HG03571 (cell line): ENCODE data around the gene CHST9.
"Not testable (repeated sequence)": the region's sequence is repeated elsewhere in the genome, so short reads cannot be mapped to it uniquely, and the experiment has no call there.

Source experiments
- ATAC-seq: cut with Tn5 transposase; IDR thresholded peaks from one replicate; pipeline ENCODE4 v1.9.1; 2021; ENCODE audit not compliant: unreplicated experiment

The CHST9 gene

DNA sequence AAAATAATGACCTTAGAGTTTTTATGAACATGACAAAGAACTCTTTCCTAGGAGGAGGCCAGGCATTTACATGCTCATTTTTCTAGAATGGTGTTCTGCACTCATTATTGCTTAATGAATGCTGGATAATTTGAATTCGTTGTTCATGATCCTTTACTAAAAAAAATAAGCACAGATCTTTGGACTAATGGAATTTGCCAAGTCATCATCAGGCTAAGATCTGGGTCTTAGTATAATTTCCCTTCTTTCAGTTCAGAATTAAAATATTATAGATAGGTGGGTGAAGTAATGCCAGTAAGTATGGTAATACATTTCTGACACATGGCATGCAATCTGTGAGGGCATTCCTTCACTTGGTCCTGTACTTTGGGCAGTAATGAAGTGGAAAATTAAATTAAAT, 175.8 kb downstream of the CHST9 start:
- no peak for ATAC-seq

DNA sequence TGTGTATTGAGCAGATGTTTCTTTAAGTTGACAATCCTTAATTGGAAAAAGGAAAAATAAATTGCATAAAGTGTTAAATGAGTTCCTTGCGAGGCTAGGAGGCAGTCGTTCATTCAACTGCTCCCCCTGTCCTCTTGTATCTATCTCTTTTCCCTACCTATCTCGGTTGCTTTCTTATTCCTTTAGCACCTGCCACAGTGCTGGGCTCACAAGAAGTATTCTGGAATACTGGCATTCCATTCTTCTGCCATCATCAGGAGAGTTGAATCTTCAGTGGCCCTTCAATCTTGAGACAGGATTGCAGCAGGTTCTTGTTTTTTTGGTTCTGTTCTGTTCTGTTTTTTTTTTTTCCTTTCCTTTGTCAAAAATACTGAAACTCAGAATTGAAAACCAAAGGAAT, 176.5 kb downstream of the CHST9 start:
- ATAC-seq, result no peak

DNA sequence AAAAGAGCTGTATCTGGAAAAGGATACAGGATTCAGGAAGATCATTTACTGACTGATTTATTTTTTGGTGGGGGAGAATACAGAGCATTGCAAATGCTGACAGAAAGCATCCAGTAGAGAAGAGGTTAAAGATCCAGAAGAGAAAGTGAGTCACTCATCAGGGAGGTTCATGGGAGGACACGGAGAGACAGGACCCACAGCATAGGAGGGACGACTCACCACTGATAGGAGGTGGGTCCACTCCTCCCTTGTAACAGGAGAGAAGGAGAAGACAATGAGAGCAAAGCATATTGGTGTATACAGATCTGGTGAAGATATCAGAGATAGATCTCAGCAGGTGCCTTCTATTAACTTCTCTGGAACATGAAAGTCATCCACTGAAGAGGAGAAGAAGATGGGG, 177.2 kb downstream of the CHST9 start:
- ATAC-seq, result no peak

DNA sequence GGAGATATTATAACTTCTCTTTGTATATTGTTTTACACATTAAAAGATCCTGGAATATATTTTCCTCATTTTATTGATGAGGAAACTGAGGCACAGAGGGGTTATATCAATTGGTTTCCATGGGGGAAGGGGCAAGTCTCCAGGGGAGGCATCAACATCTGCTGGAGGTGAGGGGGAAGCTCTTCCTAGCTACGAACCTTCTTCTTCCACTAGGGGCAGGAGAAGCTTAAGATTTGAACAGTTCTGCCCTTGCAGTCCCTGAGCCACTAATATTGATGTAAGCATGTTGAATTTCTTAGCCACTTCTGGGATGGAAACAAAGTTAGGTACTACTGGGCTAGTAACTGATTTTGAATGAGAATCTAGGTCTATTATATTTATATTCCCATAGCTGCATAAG, 179.5 kb downstream of the CHST9 start:
- ATAC-seq, result no peak

DNA sequence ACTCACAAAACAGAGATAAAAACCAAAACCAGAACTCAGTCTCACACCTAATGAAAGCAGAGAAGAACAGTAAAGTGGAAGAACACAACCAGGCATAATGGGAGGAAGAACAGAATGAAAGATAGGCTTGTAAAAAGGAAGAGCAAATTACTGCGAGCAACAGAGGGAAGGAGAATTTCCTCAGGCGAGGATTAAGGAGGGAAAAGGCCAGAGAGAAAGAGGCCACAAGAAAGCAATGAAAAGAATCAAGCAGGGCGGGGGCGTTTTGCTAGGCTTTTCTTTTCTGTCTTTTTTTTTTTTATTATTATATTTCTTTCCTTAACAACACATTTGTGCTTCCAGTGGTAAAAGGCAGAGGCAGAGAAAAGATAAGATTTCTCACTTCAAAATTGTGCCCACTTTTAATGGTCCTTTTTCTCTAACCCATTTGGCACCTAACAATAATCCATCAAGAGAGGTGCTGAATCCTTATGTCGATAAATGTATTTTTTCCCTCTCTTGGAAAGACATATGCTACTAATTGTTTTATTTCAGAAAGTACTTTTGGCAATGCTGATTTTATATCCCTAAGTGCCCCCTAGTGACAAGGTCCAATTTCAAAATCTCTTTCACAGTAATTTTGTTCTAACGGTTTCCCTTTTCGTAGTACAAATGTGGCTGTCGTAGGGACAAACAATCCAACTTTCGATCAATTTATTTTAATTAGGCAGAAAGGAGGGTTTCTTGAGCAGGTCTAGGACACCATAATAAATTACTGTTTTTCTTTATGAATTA, 180.9 kb downstream of the CHST9 start:
- no peak for ATAC-seq

DNA sequence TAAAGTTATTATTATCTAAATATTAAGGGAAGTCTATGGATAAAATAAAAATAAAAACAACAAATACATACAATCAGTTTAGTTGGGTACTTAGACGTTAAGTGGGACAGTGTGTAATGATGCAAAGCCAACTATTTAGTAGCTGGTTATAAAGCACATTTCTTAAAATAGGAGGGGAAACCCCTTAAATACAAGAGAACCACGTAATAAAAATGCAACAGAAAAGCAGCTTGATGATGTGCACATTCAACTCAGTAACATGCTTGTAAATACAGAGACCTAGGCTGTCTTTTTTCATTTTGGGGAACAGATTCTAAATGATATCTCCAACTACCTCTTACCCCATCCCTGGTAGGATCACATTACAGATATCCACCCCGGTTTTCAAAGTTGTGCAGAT, 185.3 kb downstream of the CHST9 start:
- no peak for ATAC-seq

DNA sequence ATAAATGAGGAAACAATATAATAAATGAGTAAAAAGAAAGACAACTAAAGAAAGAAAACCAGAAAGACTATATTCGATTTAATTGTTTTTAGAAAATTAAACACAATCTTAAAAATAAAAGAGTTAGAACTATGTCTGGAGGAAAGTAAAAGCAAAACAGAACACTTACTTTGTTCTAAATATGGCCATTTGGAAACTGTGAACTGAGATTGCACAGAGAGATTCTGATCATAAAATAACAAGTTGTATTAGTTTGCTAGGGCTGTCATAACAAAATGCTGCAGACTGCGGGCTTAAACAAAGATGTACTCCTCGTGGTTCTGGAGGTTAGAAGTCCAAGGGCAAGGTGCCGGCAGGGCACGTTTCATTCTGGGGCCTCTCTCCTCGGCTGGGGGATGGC, 191.5 kb downstream of the CHST9 start:
- ATAC-seq, result no peak

DNA sequence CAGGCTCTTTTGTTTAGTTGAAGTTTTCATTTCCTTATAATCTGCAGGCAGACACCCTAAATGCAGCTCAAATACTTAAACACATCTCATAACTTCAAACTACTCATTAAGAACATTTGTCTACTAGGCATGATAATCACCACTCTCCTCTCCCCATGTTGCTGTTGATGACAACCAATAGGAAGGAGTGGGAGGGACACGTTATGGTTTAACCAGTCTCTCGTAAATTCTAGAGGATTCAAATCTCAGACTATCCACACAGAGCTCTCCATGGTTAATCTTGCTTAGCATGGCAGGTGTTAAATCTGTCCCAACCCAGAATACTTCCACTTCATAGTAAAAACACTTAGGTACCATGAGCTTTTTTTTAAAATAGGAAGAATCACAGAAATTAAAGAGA, 192.2 kb downstream of the CHST9 start:
- ATAC-seq, result no peak

DNA sequence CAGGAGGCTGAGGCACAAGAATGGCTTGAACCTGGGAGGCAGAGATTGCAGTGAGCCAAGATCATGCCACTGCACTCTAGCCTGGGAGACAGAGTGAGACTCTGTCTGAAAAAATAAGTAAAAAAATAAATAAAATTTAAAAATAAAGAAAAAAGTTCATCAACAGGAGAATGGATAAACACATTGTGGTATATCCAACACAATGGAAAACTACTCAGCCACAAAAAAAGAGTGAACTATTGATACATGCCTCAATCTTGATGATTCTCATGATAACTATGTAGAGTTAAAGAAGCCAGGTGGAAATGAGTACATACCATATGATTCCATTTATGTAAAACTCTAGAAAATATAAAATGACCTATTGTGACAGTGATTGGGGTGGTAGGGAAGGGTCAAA, 195.3 kb downstream of the CHST9 start:
- ATAC-seq, result no peak

DNA sequence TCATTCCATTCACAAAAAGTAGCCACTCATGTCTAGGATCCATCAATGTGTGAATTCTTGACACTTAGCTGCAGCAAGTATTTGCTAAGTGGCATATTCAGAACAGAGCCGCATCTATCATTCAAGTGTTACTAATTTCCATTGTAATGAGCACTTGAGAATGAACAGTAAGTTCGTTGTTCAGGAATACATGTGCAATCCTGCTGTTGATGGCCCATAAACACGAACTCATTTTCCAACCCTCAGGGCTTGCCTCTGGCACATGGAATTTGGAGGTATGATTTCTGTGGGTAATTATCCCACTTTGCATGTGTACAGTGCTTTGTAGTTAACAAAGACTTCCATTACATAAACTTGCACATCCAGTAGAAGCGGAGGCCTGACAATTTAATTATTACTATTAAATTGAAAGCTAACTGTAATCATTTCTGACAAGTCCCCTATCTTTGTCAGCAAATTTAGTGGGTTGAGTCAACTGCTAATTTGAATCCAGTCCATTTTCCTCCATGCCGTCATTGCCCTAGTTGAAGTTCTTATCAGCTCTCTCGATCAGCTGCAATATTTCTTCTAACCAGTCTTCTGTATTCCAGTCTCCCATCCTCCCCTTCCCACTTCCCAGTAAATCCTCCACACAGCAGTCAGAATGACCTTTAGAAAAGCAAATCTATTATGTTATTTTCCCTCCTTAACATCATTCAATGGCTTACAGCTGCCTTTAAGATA, 203.6 kb downstream of the CHST9 start:
- no peak for ATAC-seq

DNA sequence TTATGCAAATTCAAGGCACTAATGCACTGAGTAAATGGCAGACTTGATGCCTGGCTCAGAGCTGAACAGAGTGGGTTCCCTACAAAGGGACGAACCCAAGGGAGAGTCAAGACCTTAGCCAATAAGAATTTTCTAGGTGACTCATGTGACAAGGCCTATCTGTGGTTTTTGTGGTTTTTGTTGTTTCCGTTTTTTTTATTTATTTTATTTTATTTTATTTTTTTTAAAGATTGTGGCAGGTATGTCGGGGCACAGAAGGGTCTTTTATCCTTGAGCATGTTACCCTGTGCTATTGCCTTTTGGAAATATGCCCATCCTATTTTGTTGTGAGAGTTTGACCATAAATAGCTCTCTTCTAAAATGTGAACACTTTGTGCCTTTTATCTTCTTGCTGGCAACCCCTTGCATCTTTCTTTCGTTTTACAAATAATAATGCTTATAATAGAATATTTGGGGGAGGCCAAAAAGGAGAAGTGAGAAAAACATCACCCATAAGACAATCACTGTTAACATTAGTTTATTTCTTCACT, 206.2 kb downstream of the CHST9 start:
- ATAC-seq, result peak; percentile 97

DNA sequence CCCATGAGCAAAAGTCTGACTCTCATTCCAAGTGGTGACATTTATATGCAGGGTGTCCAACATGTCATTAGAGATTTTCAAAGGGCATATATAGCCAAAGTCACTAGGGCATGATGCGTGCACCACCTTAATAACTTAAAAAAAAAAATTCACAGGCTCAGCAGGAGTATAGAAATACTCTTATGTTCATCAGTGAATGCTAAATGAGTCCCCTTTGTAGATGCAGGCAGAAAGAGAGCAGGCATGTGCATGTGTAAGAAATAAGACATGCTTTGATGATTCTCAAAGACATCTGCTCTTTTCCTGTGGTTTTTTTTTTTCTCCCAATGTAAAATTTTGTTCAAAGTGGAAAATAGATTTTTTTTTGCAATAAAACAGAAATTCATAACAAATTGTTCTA, 207.3 kb downstream of the CHST9 start:
- ATAC-seq, result no peak

DNA sequence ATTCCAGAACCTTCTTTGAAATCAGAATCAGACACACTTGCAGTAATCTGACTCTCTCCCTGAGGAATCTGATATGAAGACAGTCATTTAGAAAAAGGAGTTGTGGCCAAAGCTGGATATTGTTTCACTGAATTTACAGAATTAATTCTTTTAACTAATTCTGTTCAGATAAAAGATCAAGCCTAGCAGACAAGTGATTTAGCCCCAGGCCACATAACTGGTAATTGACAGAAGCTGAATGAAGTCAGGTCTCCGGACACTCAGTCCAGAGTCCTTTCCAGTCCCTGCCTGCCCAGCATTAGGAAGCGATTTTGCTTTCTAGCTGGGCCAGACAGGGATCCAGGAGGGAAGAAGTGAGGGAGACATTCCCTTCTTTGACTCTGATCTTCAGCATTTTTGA, 208.9 kb downstream of the CHST9 start:
- no peak for ATAC-seq

DNA sequence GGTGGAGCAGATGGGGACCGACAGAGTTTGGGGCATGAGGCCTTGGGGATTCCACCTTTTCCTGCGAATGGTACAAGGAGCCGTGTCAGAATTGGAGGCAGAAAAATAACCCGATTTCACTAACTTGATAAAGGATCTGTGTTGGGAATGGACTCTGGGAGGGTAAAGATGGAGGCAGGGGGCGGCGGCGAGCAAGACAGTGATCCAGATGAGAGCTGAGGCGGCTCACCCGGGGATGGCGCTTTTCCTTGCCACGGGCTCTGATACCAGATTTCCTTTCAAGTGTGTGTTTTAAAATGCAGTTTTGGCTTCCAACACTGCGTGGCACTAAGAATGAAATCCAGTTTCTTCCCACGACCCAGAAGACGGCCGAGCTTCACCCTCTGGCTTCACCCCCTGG, 212.6 kb downstream of the CHST9 start:
- ATAC-seq, result not testable (repeated sequence)

DNA sequence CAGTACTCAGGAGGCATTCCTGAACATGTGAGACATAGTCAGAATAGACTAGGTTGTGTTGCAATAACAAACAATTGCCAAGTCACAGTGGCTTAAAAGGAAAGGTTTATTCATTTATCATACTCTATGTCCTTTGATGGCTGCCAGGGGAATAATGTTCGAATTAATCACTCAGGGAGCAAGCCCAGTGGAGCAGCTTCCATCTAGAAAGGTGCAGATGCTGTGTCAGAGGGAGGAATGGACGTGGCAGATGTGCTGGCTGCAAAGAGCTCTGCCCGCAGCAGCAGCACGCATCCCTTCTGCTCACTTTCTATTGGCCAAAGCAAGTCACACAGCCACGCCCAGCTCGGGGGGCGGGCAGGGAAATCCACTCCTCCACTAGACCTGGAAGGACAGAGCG, 213.7 kb downstream of the CHST9 start:
- ATAC-seq, result no peak

DNA sequence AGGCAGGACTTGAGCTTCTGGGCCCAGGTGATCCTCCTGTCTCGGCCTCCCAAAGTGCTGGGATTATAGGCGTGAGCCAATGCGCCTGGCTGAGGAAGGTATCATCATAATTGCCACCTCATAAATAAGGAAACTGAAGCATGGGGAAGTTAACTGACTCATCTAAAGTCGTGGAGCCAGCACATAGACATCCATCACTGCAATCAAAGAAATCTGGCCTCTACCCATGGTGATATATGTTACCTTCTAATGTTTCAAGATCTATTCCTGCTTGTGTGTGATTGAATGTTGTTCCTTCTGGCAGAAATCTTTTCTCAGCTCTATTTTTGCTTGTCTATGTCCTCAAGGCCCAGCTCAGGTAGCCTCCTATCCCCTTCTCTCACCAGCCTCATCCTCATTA, 214.5 kb downstream of the CHST9 start:
- ATAC-seq, result no peak

DNA sequence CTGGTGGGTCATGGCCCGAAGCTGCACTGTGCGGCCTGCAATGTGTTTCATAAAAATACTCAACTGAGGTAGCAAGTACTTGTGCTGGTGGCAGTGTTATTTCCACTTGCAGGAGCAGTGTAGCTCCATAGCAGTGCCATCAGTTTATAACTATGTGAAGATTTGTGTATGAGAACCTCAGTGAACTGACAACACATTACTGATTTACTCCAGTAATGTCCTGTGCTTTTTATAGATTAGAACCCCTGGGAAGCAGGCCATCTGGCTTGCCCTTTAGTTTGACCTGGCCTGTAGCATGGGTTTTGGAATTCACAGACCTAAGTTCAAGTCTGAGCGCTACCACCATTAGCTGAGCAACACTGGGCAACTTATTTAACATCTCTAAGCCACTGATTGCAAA, 219.9 kb downstream of the CHST9 start:
- ATAC-seq, result no peak

DNA sequence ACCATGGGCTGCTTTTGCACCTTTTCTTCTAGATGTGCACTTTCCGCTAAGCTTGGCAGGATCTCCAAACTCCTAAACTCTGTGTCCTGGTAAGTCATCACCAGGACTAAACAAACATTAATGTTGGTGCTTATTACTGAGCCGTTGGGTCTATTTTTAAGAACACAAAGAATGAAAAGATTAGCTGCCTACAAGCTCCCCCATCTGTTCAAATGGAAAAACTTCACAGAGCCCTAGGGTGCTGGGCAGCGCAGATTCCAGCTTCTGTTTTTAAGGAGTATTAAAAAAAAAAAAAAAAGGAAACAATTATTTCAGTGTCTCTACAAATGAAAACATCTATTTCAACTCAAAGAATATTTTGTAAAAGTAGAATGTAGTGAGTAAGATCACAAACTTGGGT, 221.8 kb downstream of the CHST9 start:
- no peak for ATAC-seq

DNA sequence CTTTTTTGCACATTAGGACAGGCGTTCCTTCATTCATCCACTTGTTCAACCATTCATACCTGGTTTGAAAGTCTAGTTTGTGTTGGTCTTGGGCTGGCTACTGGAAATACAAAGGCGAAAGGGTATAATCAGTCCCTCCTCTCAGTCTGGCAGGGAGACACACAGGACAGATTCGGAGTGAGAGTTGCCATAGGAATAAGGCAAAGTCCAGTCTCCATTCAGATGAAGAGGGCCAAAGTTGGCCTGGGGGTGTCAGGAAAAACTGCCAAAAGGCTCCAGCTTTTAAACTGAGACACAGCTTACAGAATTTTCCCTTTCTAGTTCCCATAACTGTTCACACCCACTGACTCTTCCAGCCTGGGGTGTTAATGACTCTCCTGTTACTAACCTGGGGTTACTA, 223.3 kb downstream of the CHST9 start:
- ATAC-seq, result no peak

DNA sequence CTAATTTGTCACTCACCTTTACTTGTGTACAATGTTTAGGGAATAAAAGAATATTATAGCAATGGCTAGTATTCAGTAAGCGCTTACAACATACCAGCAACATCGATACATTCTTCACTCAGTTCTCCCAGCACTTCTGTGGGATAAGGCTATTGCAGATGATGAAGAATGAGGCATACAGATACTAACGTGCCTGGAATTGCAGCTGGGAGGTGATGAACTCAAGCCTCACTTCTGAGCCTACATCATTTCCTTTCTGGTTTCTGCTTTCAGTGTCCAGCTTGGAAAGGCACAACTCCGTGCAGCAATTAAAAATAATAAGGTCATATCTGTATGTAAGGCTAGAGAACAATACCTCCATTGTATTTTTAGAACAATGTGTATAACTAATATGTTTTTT, 224.2 kb downstream of the CHST9 start:
- no peak for ATAC-seq

DNA sequence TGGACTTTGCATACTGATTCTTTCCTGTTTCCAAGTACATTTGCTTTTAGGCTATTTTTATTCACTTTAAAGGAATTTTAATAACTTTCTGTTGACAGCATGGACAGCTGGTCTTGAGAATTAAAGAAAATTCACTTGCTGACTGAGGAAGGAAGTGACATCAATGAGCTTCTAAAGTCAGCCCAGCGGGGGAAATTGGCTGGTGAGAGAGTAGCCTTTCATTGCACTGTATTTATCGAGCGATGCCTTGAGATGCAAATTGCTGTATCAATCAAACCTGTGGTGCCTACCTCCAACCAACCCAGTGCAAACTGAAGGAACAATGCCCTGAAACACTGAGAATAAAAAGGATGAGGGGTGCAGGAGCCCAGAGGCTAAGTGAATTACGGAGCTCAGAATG, 228.2 kb downstream of the CHST9 start:
- no peak for ATAC-seq

DNA sequence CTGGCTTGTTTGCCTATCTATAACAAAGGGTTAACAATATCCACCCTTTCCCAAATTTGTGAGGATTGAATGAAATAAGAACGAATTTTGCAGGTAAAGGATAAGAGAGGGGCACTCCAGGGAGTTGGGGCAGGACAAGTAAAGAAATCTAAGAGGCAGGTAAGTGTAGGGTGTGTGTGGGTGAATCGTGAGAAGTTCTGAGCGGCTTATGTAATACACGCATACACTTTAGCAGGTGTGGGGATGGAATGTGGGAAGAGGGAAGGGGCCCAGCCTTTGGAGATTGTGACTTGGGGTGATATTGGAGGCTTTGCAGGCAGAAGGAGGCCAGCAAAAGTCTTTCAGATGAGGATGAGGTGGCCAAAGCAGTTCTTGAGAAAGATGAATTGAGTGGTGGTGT, 236.4 kb downstream of the CHST9 start:
- no peak for ATAC-seq

DNA sequence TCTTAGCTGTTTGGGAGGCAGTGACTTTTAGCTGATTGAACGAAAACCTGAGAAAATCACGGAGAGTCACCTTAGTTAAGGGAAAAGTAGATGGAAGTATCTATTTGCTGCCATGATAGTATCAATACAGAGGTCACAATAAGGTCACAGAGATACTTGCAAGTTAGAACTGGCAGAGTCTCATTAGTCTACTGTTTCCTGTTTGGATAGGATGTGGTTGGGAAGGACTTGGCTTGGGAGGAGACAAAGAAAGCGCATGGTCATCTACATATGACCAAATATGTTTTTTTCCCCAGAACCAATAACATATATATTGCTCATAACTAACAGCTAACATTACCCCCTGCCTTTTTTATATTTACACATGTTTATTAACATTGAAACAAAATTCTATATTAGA, 241.2 kb downstream of the CHST9 start:
- ATAC-seq, result no peak
